PC-3 (cell line): Measurements from ENCODE around the gene OPTC.

ENCODE experiments used
- CTCF ChIP-seq: fragments of 300-600 bp; sonication (generic); conservative IDR thresholded peaks from 2 replicates; pipeline ENCODE4 v1.5.1; 2017; ENCODE audit warnings: antibody characterized with exemption, low read depth, mild to moderate bottlenecking, low read length
- EZH2 ChIP-seq: fragments of 300-600 bp; sonication (generic); IDR thresholded peaks from one replicate; pipeline ENCODE4 v1.6.1; 2017; ENCODE audit warnings: antibody characterized with exemption, mild to moderate bottlenecking, low read length; ENCODE audit not compliant: unreplicated experiment
- EZH2phosphoT487 ChIP-seq: fragments of 300-600 bp; sonication (generic); IDR thresholded peaks from 2 replicates; pipeline ENCODE4 v1.6.1; 2018; ENCODE audit warnings: mild to moderate bottlenecking, antibody characterized with exemption, low read length, borderline replicate concordance

- TF ChIP-seq CTCF = no peak
- no peak for TF ChIP-seq EZH2phosphoT487
- TF ChIP-seq EZH2 = no peak
Measured at GRCh38 chr1:203473281-203473680, 20.7 kb upstream of the OPTC start.
